Measurements from ENCODE around the gene PALLD.

The PALLD gene

GRCh38 chr4:168648929-168649328, 152.1 kb downstream of the PALLD start:
- peak; percentile 44 for DNase-seq (ENCODE audit: low read depth)

GRCh38 chr4:168651374-168651773, 154.5 kb downstream of the PALLD start:
- DNase-seq (ENCODE audit: low read depth) = no peak

GRCh38 chr4:168651864-168652263, 155.0 kb downstream of the PALLD start:
- DNase-seq (ENCODE audit: low read depth) = no peak

- DNase-seq (ENCODE audit: low read depth) = no peak
Observed at GRCh38 chr4:168652755-168653154, 155.9 kb downstream of the PALLD start.

- no peak for DNase-seq (ENCODE audit: low read depth)
Observed at GRCh38 chr4:168654104-168654847, 157.4 kb downstream of the PALLD start.

- no peak for DNase-seq (ENCODE audit: low read depth)
Observed at GRCh38 chr4:168654848-168655174, 158.0 kb downstream of the PALLD start.

GRCh38 chr4:168655182-168655581, 158.3 kb downstream of the PALLD start:
- DNase-seq (ENCODE audit: low read depth) = no peak

- peak; percentile 71 for DNase-seq (ENCODE audit: low read depth)
Observed at GRCh38 chr4:168656055-168656660, 159.3 kb downstream of the PALLD start.

- DNase-seq (ENCODE audit: low read depth) = no peak
Observed at GRCh38 chr4:168656946-168657473, 160.2 kb downstream of the PALLD start.

- no peak for DNase-seq (ENCODE audit: low read depth)
Observed at GRCh38 chr4:168658751-168659150, 161.9 kb downstream of the PALLD start.

GRCh38 chr4:168659741-168660465, 163.1 kb downstream of the PALLD start:
- no peak for DNase-seq (ENCODE audit: low read depth)

GRCh38 chr4:168662297-168662984, 165.6 kb downstream of the PALLD start:
- DNase-seq (ENCODE audit: low read depth) = no peak

GRCh38 chr4:168664242-168664891, 167.5 kb downstream of the PALLD start:
- DNase-seq (ENCODE audit: low read depth) = no peak

- no peak for DNase-seq (ENCODE audit: low read depth)
Observed at GRCh38 chr4:168666531-168666930, 169.7 kb downstream of the PALLD start.

GRCh38 chr4:168667376-168667775, 170.5 kb downstream of the PALLD start:
- no peak for DNase-seq (ENCODE audit: low read depth)

- no peak for DNase-seq (ENCODE audit: low read depth)
Observed at GRCh38 chr4:168667921-168668320, 171.1 kb downstream of the PALLD start.

GRCh38 chr4:168673476-168673875, 176.6 kb downstream of the PALLD start:
- no peak for DNase-seq (ENCODE audit: low read depth)

GRCh38 chr4:168674077-168674747, 177.4 kb downstream of the PALLD start:
- no peak for DNase-seq (ENCODE audit: low read depth)

GRCh38 chr4:168674866-168675265, 178.0 kb downstream of the PALLD start:
- DNase-seq (ENCODE audit: low read depth) = no peak

GRCh38 chr4:168677063-168677462, 180.2 kb downstream of the PALLD start:
- no peak for DNase-seq (ENCODE audit: low read depth)

GRCh38 chr4:168677879-168678278, 181.0 kb downstream of the PALLD start:
- DNase-seq (ENCODE audit: low read depth) = no peak
